Upper lobe of left lung (tissue), 4 donors: ENCODE data around the gene SULT1C2.

Experiments used
- CTCF ChIP-seq, 6 experiments: fragments of 450-650 bp in 4 of 6; fragments of 200-600 bp in 2 of 6; sonication (generic) in 2 of 6; IDR thresholded peaks; one replicate each; pipeline ENCODE4 v1.5.1; 2016 to 2019; ENCODE audit warnings: antibody characterized with exemption in 6 of 6
- POLR2A ChIP-seq, 4 donors: fragments of 450-650 bp; IDR thresholded peaks; one replicate each; pipeline ENCODE4 v1.5.1; 2016 to 2017; ENCODE audit warnings: antibody characterized with exemption in 4 of 4, mild to moderate bottlenecking in 2 of 4

- TF ChIP-seq CTCF (IDR thresholded peaks at IDR 0.05) (no peak), POLR2A (IDR thresholded peaks at IDR 0.05) (no peak)
These were observed 26.7 kb upstream of the SULT1C2 start for GRCh38 chr2:108262036-108262435.
